HG03045 (cell line): ENCODE results near the gene FBXW5.

Experiments
- ATAC-seq: cut with Tn5 transposase; IDR thresholded peaks from one replicate; pipeline ENCODE4 v1.9.1; 2021; ENCODE audit warnings: mild to moderate bottlenecking, moderate library complexity; ENCODE audit not compliant: unreplicated experiment

FBXW5 gene

DNA sequence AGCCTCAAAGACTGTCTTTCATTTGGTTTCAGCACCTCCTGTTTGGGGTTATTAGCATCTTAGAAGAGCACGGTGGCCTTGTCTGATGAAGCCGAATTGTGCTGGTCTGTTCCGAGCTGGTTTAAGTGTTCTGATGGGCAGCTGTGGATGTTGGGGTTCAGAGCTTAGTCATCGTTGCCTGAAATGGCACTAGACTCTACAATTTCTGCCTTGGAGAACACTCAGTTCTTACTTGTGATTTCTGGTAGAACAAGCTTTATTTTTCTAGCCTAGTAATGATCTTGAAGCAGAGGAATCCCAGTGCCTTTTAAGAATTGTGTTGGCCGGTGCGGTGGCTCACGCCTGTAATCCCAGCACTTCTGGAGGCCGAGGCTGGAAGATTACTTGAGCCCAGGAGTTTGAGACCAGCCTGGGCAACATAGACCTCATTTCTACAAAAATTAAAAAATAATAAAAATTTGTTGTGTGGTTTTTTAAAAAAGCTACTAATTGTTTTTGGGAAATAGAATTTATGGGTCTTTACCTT, 7.8 kb downstream of the FBXW5 start:
- ATAC-seq = no peak

DNA sequence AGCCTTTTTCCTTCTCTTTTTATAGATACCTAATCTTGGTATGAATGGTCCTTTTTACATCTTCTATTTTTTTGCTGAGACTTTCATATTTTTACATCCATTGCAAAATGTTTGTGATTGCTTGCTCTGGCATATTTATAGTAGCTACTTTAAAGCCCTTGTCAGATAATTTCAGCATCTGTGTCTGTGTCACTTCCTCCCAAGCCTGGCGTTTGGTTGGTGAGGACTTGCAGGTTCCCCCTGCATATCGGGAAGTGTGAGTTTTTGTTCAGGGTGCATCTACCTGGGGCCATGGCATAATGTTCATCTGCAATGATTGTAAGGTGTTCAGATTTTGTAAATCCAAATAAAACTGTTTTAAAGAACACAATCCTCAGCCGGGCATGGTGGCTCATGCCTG, 8.9 kb downstream of the FBXW5 start:
- ATAC-seq = no peak

- no peak for ATAC-seq
These were observed 10.3 kb downstream of the FBXW5 start for GRCh38 chr9:136934277-136934676.

GRCh38 chr9:136931611-136932130, 12.9 kb downstream of the FBXW5 start:
- ATAC-seq = no peak

DNA sequence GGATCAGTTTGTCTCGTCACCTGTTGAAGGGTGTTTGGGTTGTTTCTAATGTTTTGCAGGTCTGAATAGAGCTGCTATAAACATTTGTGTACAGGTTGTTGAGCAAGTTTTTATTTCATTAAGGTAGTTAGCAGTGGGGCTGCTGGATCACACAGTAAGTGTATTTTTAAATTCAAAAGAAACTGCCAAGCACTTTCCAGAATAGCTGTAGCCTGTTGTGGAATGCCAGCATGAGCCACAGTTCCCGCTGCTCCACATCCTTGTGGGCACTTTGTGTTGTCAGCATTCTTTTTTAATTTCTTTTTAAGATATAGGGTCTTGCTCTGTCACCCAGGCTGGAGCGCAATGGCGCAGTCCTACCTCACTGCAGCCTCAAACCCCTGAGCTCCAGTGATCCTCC, 14.5 kb downstream of the FBXW5 start:
- ATAC-seq = no peak

DNA sequence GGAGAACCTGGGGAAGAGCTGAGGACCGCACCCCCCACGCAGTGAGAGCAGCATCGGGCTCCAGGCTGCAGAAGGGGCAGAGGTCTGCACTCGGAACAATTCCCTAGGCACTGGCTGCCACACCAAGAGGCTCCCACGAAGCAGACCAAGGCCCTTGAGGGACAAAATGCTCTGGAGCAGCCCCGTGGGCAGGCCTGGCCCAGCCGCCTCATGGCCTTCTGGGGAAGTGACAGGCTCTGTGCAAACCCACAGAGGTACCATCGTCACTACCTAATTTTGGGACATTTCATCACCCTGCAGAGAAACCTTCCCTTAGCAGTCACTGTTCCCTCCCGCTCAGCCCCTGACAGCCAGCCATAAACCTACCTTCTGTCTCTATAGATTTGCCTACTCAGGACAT, 15.9 kb downstream of the FBXW5 start:
- ATAC-seq = no peak

- ATAC-seq = no peak
These were observed 16.9 kb downstream of the FBXW5 start for GRCh38 chr9:136927343-136928271.

DNA sequence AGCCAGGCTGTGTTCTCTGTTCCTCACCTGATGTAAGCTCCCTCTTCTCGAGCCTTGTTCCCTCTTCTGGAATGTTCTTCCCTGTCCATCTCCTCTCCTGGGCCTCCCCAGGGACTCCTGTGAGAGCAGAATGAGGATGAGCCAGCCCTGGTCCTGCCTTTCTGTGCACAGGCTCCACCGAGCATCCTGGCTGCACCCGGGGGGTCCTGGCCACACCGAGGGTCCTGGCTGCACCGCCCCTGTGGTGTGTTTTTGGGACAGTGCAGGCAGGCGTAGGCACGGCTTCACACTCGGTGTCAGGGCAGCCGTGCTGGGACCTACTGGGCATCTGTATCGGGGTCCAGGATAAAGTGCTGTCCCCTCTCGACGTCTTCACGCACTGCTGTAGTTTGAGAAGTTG, 17.8 kb downstream of the FBXW5 start:
- no peak for ATAC-seq

DNA sequence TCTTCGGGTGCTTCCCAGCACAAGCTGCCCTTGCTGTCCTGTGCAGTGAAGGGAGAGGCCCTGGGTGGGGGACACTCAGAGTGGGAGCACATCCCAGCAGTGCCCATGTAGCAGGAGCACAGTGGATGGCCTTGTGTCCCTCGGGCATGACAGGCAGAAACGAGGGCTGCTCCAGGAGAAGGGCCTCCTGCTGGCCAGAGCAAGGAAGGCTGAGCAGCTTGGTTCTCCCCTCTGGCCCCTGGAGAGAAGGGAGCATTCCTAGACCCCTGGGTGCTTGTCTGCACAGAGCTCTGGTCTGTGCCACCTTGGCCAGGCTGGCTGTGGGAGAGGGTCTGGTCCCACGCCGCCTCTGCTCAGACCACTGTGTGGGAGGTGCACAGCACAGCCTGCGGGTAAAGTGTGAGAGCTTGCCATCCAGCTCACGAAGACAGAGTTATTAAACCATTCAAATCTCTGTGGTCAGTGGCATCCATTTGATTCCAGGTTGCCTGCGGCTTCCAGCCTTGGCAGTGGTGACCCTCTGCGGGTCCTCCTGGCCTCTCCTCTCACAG, 18.3 kb downstream of the FBXW5 start:
- ATAC-seq = no peak

DNA sequence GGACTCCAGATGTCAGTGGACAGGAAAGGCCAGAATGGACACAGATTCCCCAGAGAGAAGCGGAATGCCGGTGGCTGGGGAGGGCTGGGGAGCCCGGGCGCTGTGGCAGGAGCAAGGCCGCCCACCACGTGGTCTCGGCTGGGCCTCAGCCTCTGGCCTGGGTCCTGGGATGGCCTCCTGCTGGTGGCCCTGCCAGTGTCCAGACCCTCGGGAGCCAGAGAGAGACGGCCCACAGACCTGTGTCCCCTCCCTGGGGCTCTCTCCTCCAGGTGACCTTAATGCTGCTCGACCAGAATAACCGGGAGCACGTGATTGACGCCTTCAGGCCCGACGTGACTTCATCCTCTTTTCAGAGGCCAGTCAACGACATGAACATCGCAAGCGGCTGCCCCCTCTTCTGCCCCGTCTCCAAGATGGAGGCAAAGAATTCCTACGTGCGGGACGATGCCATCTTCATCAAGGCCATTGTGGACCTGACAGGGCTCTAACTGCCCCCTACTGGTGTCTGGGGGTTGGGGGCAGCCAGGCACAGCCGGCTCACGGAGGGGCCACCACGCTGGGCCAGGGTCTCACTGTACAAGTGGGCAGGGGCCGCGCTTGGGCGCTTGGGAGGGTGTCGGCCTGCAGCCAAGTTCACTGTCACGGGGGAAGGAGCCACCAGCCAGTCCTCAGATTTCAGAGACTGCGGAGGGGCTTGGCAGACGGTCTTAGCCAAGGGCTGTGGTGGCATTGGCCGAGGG, 19.0 kb downstream of the FBXW5 start:
- no peak for ATAC-seq

DNA sequence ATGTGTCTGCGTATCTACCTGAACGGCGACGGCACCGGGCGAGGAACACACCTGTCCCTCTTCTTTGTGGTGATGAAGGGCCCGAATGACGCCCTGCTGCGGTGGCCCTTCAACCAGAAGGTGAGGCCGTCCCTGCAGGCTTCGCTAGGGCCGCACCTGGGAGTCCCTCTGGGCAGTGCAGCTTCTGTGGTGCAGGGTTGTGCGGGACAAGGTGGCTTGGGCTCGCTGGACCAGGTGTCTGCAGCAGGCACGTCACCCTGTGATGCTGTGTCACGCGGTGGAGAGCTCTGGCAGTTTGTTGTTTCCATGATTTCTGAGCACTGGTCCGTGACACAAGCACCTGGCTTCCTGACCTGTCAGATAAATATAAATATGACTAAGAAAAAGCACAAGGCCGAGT, 20.7 kb downstream of the FBXW5 start:
- ATAC-seq = no peak

DNA sequence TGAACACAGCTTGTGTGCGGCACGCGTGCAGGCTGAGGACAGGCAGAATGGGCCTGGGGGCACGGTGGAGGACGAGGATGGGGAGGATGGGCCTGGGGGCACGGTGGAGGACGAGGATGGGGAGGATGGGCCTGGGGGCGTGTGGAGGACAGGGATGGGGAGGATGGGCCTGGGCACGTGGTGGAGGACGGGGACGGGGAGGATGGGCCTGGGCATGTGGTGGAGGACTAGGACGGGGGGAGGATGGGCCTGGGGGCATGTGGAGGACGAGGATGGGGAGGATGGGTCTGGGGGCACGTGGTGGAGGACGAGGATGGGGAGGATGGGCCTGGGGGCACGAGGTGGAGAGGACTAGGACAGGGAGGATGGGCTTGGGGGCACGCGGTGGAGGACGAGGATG, 22.0 kb downstream of the FBXW5 start:
- no peak for ATAC-seq

DNA sequence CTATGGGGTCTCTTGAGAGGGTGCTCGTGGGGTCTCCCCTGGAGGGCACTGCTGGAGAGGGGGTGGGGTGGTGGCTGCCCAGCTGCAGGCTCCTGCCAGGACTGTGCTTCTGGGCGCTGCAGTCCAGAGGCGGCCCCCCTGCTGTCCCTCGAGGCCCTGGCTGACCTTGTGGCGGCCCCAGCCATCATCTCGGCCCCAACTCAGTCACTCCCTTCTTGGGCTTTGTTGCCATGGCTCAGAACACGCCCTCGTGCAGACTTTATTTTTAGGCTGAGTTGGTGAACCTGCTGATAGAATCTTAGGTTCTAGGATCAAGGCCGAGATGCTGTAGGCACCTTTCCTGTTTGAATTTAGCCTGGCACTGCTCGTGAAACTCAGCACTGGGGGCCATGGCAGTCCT, 22.8 kb downstream of the FBXW5 start:
- no peak for ATAC-seq

GRCh38 chr9:136921307-136921706, 23.2 kb downstream of the FBXW5 start:
- no peak for ATAC-seq

GRCh38 chr9:136920734-136921231, 23.8 kb downstream of the FBXW5 start:
- ATAC-seq = no peak

GRCh38 chr9:136920069-136920468, 24.5 kb downstream of the FBXW5 start:
- ATAC-seq = no peak

DNA sequence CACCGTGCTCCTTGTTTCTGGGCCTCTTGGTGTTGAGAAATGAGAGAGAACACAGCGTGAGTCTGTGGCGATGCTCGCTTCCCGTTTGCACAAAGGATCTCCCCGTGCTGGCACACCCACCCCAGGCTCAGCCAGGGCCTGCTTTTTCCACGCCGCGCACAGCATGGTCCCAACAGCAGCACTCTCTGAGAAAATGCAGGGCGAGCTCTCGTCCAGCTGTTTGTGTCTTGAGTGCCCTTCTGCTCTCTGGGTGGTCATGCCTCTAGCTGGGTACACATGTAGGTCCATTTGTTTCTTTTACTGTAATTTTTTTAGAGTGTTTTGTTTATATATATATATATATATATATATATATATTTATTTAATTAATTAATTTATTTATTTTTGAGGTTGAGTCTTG, 26.6 kb downstream of the FBXW5 start:
- ATAC-seq = no peak

- no peak for ATAC-seq
These were observed 28.0 kb downstream of the FBXW5 start for GRCh38 chr9:136916330-136917184.

GRCh38 chr9:136915632-136916329, 28.8 kb downstream of the FBXW5 start:
- ATAC-seq = no peak
